ENCODE measurements around the gene OR2AG1.

Gene OR2AG1

GRCh38 chr11:6755303-6755952, 27.4 kb upstream of the OR2AG1 start:
- TF ChIP-seq CTCF (IDR thresholded peaks at IDR 0.05; ENCODE audit: low read depth, low read length) = peak; percentile 86
- no peak overlapping the region for H3K4me3 ChIP-seq (ENCODE audit: low read depth, low read length)

GRCh38 chr11:6755953-6756347, 26.9 kb upstream of the OR2AG1 start:
- no peak for TF ChIP-seq CTCF (IDR thresholded peaks at IDR 0.05; ENCODE audit: low read depth, low read length)
- no peak overlapping the region for H3K4me3 ChIP-seq (ENCODE audit: low read depth, low read length)

- H3K4me3 ChIP-seq (ENCODE audit: low read depth, low read length) = no peak overlapping the region
- TF ChIP-seq CTCF (IDR thresholded peaks at IDR 0.05; ENCODE audit: low read depth, low read length) = peak; percentile 46; the same call in 1 of the 2 replicates
These were observed 25.4 kb upstream of the OR2AG1 start for GRCh38 chr11:6757373-6757967.

- no peak for TF ChIP-seq CTCF (IDR thresholded peaks at IDR 0.05; ENCODE audit: low read depth, low read length)
- no peak within 1 kb of the TSS for H3K4me3 ChIP-seq (ENCODE audit: low read depth, low read length)
These were observed 10.6 kb upstream of the OR2AG1 start, which contains the start of gene OR2AG2 for GRCh38 chr11:6771926-6772893. Gene OR2AG2 (minus strand): TSS chr11:6771976. CDS start chr11:6768957, 3,019 bp downstream.

GRCh38 chr11:6778518-6778917, 4.3 kb upstream of the OR2AG1 start:
- H3K4me3 ChIP-seq (ENCODE audit: low read depth, low read length) = no peak overlapping the region
- TF ChIP-seq CTCF (IDR thresholded peaks at IDR 0.05; ENCODE audit: low read depth, low read length) = no peak

- TF ChIP-seq CTCF (IDR thresholded peaks at IDR 0.05; ENCODE audit: low read depth, low read length) = no peak
- no peak overlapping the region for H3K4me3 ChIP-seq (ENCODE audit: low read depth, low read length)
These were observed 2.0 kb upstream of the OR2AG1 start for GRCh38 chr11:6780829-6781228.

Measured in WI38 (cell line).